Prostate gland (tissue), 2 donors: ENCODE measurements around the gene NCOA1. TPM values are rescaled to one million over a fixed set of nuclear protein-coding genes. Genes with fewer than 3 reads are reported as not detected.
"Not testable (repeated sequence)": the region's sequence is repeated elsewhere in the genome, so short reads cannot be mapped to it uniquely, and the experiment has no call there.

Experiments
- DNase-seq: peaks from one replicate; pipeline ENCODE4 v3.0.0-alpha.2; 2019; ENCODE audit warnings: low spot score
- H3K27ac ChIP-seq, 2 donors: fragments of 200-600 bp; sonication (generic); 2 replicates each; pipeline ENCODE4 v1.5.1; 2017 to 2019
- H3K27me3 ChIP-seq: fragments of 200-600 bp; sonication (generic); replicated peaks from 2 replicates; pipeline ENCODE4 v1.5.1; 2019; ENCODE audit not compliant: insufficient read depth
- H3K36me3 ChIP-seq, 2 donors: fragments of 200-600 bp; sonication (generic); 1 replicate in 1 of 2; 2 replicates in 1 of 2; pipeline versions ENCODE4 v1.5.1 to v1.8.1; 2017 to 2019
- H3K4me1 ChIP-seq: fragments of 200-600 bp; sonication (generic); replicated peaks from 2 replicates; pipeline ENCODE4 v1.5.1; 2019
- H3K4me3 ChIP-seq, 2 donors: fragments of 200-600 bp; sonication (generic); 2 replicates each; pipeline ENCODE4 v1.5.1; 2017 to 2019
- H3K9me3 ChIP-seq: fragments of 200-600 bp; sonication (generic); 2 replicates; pipeline ENCODE4 v1.5.1; 2017
- CTCF ChIP-seq, 4 experiments: fragments of 200-600 bp in 2 of 4; fragments of 450-650 bp in 2 of 4; sonication (generic) in 2 of 4; IDR thresholded peaks; 1 replicate in 3 of 4; 2 replicates in 1 of 4; pipeline ENCODE4 v1.5.1; 2016 to 2019; ENCODE audit warnings: antibody characterized with exemption in 4 of 4, mild to moderate bottlenecking in 2 of 4, moderate library complexity in 2 of 4
- POLR2A ChIP-seq: fragments of 450-650 bp; IDR thresholded peaks from one replicate; pipeline ENCODE4 v1.6.1; 2016; ENCODE audit warnings: antibody characterized with exemption, mild to moderate bottlenecking
- POLR2AphosphoS5 ChIP-seq: sonication (generic); formaldehyde crosslinking; IDR thresholded peaks from one replicate; pipeline ENCODE4 v1.6.1; 2017; ENCODE audit warnings: antibody characterized with exemption
- WGBS: methylation state at CpG from one replicate; pipeline ENCODE4 v1.1.5; 2018; 5-methylcytosine and 5-hydroxymethylcytosine counted together
- intact Hi-C: fragments of 100-400 bp; cut with DNase I; formaldehyde crosslinking; loops from one replicate; pipeline ENCODE4 v1.14.2; 2022
- total RNA-seq, 2 donors: library from RNA; depleted of rRNA; stranded (reverse); fragments of >200 nt; gene quantifications; one replicate each; pipeline ENCODE4 v1.1.0, GENCODE V29; 2016

Gene NCOA1
- total RNA-seq, 2 donors from 2014 or later, result 24.9 to 72.4 TPM

GRCh38 chr2:24792874-24793760, 302.1 kb downstream of the NCOA1 start, which contains the start of the genes CENPO and PTRHD1:
Gene CENPO, plus strand, starts transcription at chr2:24793425. Its CDS starts 495 bp downstream, at chr2:24793920.
Gene PTRHD1, minus strand, starts transcription at chr2:24793391. Its CDS starts 14 bp downstream, at chr2:24793377.
- H3K4me1 ChIP-seq, result no peaks in the 10 kb centered on the region
- DNase-seq, result peak; percentile 96
- H3K36me3 ChIP-seq, result no peaks in the 10 kb centered on the region
- H3K27ac ChIP-seq, result peak within 1 kb of the TSS; percentile 96 to 99
- H3K9me3 ChIP-seq, result no peaks in the 10 kb centered on the region
- intact Hi-C loops, result loop anchor here (10.0 kb wide), 1 partner anchor 298 kb away; the partner anchor contains the start of gene NCOA1
- peak; percentile 19 to 72 (median 66) for TF ChIP-seq CTCF (IDR thresholded peaks at IDR 0.05)
- peak; percentile 32 for TF ChIP-seq POLR2A
- TF ChIP-seq POLR2AphosphoS5, result peak; percentile 97
- H3K4me3 ChIP-seq, result peak within 1 kb of the TSS; percentile 67 to 76
- H3K27me3 ChIP-seq, result no peaks in the 10 kb centered on the region
- WGBS, result under 1% methylated on average over 72 of the region's 74 CpGs

GRCh38 chr2:24793761-24794435, 302.8 kb downstream of the NCOA1 start:
- no peaks in the 10 kb centered on the region for H3K9me3 ChIP-seq
- WGBS, result 2% methylated on average over 14 of the region's 14 CpGs
- no peaks in the 10 kb centered on the region for H3K4me1 ChIP-seq
- H3K27me3 ChIP-seq, result no peaks in the 10 kb centered on the region
- DNase-seq, result no peak
- intact Hi-C loops, result loop anchor here (10.0 kb wide), 1 partner anchor 299 kb away; the partner anchor contains the start of gene NCOA1
- no peak for TF ChIP-seq POLR2AphosphoS5
- TF ChIP-seq CTCF (IDR thresholded peaks at IDR 0.05), result no peak
- no peak for TF ChIP-seq POLR2A
- no peaks in the 10 kb centered on the region for H3K36me3 ChIP-seq
- peak overlapping the region in 1 of 2 donors; percentile 96 for H3K27ac ChIP-seq
- peak overlapping the region; percentile 67 to 76 for H3K4me3 ChIP-seq

GRCh38 chr2:24797644-24798043, 306.6 kb downstream of the NCOA1 start:
- no peaks in the 10 kb centered on the region for H3K4me1 ChIP-seq
- 98% methylated on average over 2 of the region's 2 CpGs for WGBS
- TF ChIP-seq POLR2AphosphoS5, result no peak
- TF ChIP-seq POLR2A, result no peak
- no peak for TF ChIP-seq CTCF (IDR thresholded peaks at IDR 0.05)
- H3K27me3 ChIP-seq, result no peaks in the 10 kb centered on the region
- intact Hi-C loops, result loop anchor here (10.0 kb wide), 1 partner anchor 303 kb away; the partner anchor contains the start of gene NCOA1
- H3K36me3 ChIP-seq, result no peaks in the 10 kb centered on the region
- DNase-seq, result no peak
- H3K27ac ChIP-seq, result no peak overlapping the region
- H3K4me3 ChIP-seq, result no peak overlapping the region
- no peaks in the 10 kb centered on the region for H3K9me3 ChIP-seq

GRCh38 chr2:24800487-24800886, 309.4 kb downstream of the NCOA1 start:
- WGBS, result 86% methylated on average over 5 of the region's 5 CpGs
- intact Hi-C loops, H3K36me3 ChIP-seq: not testable (repeated sequence)

GRCh38 chr2:24805811-24806660, 315.0 kb downstream of the NCOA1 start:
- intact Hi-C loops, H3K4me1 ChIP-seq, H3K27ac ChIP-seq, H3K27me3 ChIP-seq, DNase-seq, H3K4me3 ChIP-seq, H3K9me3 ChIP-seq, H3K36me3 ChIP-seq: not testable (repeated sequence)
- WGBS, result 94% methylated on average over 21 of the region's 25 CpGs

More at GRCh38 chr2:24800487-24800886, 309.4 kb downstream of the NCOA1 start:
- not testable (repeated sequence) for DNase-seq, H3K9me3 ChIP-seq, H3K4me1 ChIP-seq, H3K27ac ChIP-seq, H3K27me3 ChIP-seq, H3K4me3 ChIP-seq
